Measurements from ENCODE around the gene PLEKHH1.
"Not testable (repeated sequence)": the region's sequence is repeated elsewhere in the genome, so short reads cannot be mapped to it uniquely, and the experiment has no call there.

PLEKHH1 gene

DNA sequence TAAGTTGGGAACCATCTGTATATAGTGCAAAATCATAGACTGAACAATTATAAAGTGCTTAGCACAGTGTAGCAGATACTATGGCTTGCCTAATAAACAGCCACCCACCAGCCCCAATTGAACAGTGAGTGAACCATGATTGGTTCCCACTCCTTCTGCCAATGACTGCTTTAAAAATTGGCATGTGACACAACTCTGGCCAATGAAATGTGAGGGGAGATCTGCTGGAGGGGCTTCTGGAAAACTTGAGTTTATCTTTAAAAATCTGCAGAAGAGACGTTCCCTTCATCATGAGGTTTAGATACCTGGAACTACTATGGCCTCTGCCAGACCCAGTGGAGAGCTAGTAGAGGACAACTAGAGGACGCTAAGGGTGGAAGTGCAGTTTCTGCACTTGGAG, 62.3 kb downstream of the PLEKHH1 start:
- Histone ChIP-seq H3K4me1 (ENCODE audit: insufficient read depth, low read length) (no peaks in the 10 kb centered on the region), H3K9me3 (ENCODE audit: insufficient read depth, low read depth, low read length) (no peaks in the 10 kb centered on the region), H3K4me3 (ENCODE audit: low read length) (no peak overlapping the region), H3K27me3 (ENCODE audit: insufficient read depth, low read length) (peaks cover 16% of the 10 kb centered on the region), H3K36me3 (ENCODE audit: insufficient read depth, low read depth, low read length) (peaks cover 7% of the 10 kb centered on the region; the same call in 1 of the 2 replicates), H3K27ac (ENCODE audit: low read length) (no peak overlapping the region), H3K9ac (ENCODE audit: low read depth, low read length) (no peak overlapping the region)

DNA sequence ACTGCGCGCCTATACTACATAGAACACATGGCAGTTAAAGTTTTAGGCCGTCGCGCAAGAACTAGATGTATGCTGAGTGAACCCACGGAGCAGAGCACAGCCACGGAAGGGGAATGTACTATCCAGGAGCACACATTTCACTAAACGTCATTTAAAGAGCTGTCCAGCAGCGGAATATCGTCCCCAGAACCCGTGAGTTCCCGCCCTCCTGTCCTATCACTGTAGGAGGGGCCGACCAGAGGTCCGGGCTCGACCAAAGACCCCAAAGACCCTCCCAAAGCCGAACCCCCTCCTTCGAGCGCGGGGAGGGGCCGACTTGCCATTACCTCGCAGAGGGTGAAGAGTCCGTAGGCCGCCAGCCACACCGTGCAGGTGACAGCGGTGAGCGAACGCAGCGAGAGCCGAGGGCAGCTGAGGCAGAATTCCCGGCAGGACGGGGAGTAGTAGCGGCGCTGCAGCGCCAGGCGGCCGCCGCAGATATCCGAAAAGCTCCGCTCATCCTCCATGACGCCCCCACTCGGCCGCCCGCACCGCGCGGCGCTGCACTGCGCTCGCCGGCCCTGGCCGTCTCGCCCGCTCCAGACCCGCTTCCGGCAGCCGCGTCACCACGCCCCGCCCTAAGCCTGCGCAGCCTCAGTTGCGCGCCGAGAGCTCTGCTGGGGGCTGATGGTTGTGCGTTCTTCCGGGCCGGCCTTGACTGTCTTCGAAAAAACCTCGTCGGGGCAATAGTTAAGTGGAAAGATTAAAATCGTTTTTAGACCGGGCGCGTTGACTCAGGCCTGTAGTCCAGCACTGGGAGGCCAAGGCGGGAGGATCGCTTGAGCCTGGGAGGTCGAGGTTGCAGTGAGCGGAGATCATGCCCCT, 66.8 kb downstream of the PLEKHH1 start, which contains the start of gene PIGH:
Gene PIGH, minus strand, starts transcription at position 571 of the 864 bp plus-strand sequence. Its CDS starts 65 bp downstream, at position 506.
- Histone ChIP-seq H3K27me3 (ENCODE audit: insufficient read depth, low read length) (peaks cover 60% of the 10 kb centered on the region), H3K4me1 (ENCODE audit: insufficient read depth, low read length) (no peaks in the 10 kb centered on the region), H3K27ac (ENCODE audit: low read length) (no peak within 1 kb of the TSS), H3K9ac (ENCODE audit: low read depth, low read length) (peak within 1 kb of the TSS; percentile 67; the same call in 1 of the 2 replicates), H3K4me3 (ENCODE audit: low read length) (peak within 1 kb of the TSS; percentile 84), H3K36me3 (ENCODE audit: insufficient read depth, low read depth, low read length) (no peaks in the 10 kb centered on the region), H3K9me3 (ENCODE audit: insufficient read depth, low read depth, low read length) (no peaks in the 10 kb centered on the region)

DNA sequence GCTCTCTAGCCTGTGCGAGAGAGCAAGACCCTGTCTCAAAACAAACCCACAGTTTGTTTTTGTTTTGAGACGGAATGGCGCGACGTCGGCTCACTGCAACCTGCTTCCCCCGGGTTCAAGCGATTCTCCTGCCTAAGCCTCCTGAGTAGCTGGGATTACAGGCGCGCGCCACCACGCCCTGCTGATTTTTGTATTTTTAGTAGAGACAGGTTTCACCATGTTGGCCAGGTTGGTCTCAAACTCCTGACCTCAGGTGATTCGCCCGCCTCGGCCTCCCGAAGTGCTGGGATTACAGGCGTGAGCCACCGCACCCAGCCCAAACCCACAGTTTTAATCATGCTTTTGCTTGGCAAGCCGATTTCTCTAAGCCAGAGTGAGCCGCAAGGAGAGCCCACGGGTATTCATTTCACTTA, 67.5 kb downstream of the PLEKHH1 start:
- H3K9me3 ChIP-seq (ENCODE audit: insufficient read depth, low read depth, low read length); H3K36me3 ChIP-seq (ENCODE audit: insufficient read depth, low read depth, low read length); H3K9ac ChIP-seq (ENCODE audit: low read depth, low read length); H3K27ac ChIP-seq (ENCODE audit: low read length); H3K4me1 ChIP-seq (ENCODE audit: insufficient read depth, low read length): not testable (repeated sequence)
- Histone ChIP-seq H3K4me3 (ENCODE audit: low read length) (peak overlapping the region; percentile 84), H3K27me3 (ENCODE audit: insufficient read depth, low read length) (peaks cover 67% of the 10 kb centered on the region)

DNA sequence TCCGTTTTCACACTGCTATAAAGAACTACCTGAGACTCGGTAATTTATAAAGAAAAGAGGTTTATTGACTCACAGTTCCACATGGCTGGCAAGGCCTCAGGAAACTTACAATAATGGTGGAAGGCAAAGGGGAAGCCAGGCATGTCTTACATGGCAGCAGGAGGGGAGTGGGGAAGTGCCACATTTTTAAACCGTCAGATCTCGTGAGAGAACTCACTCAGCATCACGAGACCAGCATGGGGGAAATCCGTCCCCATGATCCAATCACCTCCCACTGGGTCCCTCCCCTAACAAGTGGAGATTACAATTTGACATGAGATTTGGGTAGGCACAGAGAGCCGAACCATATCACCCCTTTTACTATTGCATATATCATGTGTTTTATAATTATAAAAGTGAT, 69.0 kb downstream of the PLEKHH1 start:
- Histone ChIP-seq H3K9ac (ENCODE audit: low read depth, low read length) (no peak overlapping the region), H3K4me1 (ENCODE audit: insufficient read depth, low read length) (no peaks in the 10 kb centered on the region), H3K36me3 (ENCODE audit: insufficient read depth, low read depth, low read length) (no peaks in the 10 kb centered on the region), H3K27me3 (ENCODE audit: insufficient read depth, low read length) (peaks cover 82% of the 10 kb centered on the region), H3K27ac (ENCODE audit: low read length) (no peak overlapping the region), H3K9me3 (ENCODE audit: insufficient read depth, low read depth, low read length) (no peaks in the 10 kb centered on the region), H3K4me3 (ENCODE audit: low read length) (no peak overlapping the region)

DNA sequence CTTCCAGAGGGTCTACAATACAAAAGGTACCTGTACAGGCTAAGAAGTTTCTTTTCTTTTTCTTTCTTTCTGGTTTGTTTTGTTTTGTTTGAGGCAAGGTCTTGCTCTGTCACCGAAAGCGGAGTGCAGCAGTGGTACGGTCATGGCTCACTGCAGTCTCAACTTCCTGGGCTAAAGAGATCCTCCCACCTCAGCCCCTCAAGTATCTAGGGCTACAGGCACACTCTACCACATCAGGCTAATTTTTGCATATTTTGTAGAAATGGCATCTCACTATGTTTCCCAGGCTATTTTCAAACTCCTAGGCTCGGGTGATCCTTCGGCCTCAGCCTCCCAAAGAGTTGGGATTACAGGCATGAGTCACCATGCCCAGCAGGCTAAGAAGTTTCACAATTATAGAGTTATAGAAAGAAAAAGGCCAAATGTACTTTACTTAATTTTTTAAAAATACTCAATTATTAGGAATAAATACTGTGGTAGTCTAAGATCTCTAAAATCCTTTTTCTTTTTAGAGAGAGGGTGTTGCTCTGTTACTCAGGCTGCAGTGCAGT, 70.0 kb downstream of the PLEKHH1 start:
- Histone ChIP-seq H3K9ac (ENCODE audit: low read depth, low read length) (no peak overlapping the region), H3K9me3 (ENCODE audit: insufficient read depth, low read depth, low read length) (no peaks in the 10 kb centered on the region), H3K27me3 (ENCODE audit: insufficient read depth, low read length) (peaks cover 90% of the 10 kb centered on the region), H3K27ac (ENCODE audit: low read length) (no peak overlapping the region), H3K36me3 (ENCODE audit: insufficient read depth, low read depth, low read length) (no peaks in the 10 kb centered on the region), H3K4me3 (ENCODE audit: low read length) (no peak overlapping the region), H3K4me1 (ENCODE audit: insufficient read depth, low read length) (no peaks in the 10 kb centered on the region)

DNA sequence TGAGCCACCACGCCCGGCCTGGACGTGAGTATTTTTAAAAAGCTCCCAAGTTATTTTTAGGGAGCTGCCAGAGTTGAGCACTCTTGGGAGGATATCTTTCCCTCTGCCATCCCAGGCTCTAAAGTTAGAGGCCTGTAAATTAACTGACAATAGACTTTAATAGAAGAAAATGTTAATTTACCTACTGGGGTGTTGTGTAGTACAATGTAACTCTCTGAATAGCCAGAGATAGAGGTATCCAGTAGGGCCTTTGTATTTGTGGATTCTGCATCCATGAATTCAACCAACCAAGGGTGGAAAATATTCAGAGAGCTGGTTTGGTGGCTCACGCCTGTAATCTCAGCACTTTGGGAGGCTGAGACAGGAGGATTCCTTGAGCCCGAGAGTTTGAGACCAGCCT, 74.6 kb downstream of the PLEKHH1 start:
- Histone ChIP-seq H3K4me1 (ENCODE audit: insufficient read depth, low read length) (peaks cover 10% of the 10 kb centered on the region), H3K9me3 (ENCODE audit: insufficient read depth, low read depth, low read length) (no peaks in the 10 kb centered on the region), H3K27ac (ENCODE audit: low read length) (no peak overlapping the region), H3K9ac (ENCODE audit: low read depth, low read length) (no peak overlapping the region), H3K36me3 (ENCODE audit: insufficient read depth, low read depth, low read length) (no peaks in the 10 kb centered on the region), H3K27me3 (ENCODE audit: insufficient read depth, low read length) (peaks cover 99% of the 10 kb centered on the region), H3K4me3 (ENCODE audit: low read length) (no peak overlapping the region)

DNA sequence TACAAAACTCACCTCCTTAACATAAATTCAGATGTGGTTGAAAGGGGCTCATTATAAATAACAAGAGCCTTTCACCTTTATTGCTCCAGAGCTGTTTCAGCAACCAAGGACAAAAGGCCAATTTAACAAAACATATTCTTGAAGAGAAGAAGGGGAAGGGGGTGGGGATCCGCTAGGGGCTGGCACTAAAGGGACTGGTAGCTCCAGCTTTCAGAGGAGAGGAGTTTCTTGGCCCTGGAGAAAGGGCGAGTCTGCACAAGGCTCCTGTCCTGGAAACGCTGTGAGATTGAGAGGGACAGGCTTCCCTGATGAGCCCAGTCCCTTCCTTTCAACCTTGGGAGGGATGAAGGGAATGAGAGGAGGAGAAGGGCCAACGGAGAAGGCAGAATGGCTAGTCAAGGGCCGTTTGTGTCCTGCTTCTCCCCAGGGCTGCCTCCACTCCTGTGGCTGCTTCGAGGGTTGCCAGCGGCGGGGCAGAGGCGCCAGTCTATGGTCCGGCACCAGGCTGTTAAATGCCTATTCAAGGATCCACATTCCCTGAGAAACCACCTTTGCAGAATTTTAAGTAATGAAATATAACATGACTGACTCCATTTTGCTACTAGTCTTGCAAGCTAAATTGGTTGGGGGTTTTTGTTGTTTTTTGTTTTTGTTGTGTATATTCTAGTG, 76.7 kb downstream of the PLEKHH1 start:
- Histone ChIP-seq H3K4me3 (ENCODE audit: low read length) (no peak overlapping the region), H3K27ac (ENCODE audit: low read length) (no peak overlapping the region), H3K36me3 (ENCODE audit: insufficient read depth, low read depth, low read length) (no peaks in the 10 kb centered on the region), H3K27me3 (ENCODE audit: insufficient read depth, low read length) (peaks cover 98% of the 10 kb centered on the region), H3K9ac (ENCODE audit: low read depth, low read length) (no peak overlapping the region), H3K9me3 (ENCODE audit: insufficient read depth, low read depth, low read length) (no peaks in the 10 kb centered on the region), H3K4me1 (ENCODE audit: insufficient read depth, low read length) (peaks cover 10% of the 10 kb centered on the region)

DNA sequence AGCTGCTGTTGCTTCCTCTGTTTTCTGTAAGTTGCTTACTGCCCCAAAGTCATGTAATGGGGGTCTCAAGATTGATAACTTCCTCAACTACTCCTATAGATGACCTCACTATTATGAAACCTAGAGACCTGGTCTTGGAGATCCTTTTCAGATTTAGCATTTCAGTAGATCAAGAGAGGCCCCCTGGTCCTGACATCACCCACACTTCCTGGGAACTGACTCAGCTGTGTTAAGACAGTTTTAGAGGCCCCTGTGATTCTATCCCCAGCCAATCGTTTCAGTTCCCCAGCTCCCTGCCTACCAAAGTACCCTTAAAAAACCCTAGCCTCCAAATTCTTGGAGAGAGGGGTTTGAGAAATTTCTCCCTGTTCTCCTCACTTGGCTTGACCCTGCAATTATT, 77.4 kb downstream of the PLEKHH1 start:
- peaks cover 98% of the 10 kb centered on the region for H3K27me3 ChIP-seq (ENCODE audit: insufficient read depth, low read length)
- H3K27ac ChIP-seq (ENCODE audit: low read length), result no peak overlapping the region

DNA sequence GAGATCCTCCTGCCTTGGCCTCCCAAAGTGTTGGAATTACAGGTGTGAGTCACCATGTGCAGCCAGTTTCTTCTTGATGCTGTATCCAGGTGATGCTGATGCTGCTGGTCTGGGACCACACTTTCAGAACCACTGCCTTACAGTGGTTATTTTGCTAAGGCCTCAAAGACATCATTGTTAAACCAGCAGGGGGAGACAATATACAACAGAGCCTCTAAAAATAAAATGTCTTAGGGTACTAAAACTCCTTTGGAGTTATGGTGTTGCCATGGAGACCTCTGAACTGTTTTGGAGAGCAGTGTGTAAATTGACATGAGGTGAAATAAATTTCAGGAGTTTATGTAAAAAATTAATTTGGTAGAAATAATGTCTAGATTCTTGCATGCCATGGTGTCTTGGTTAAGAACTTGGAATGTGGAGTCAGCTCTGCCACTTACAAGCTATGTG, 85.5 kb downstream of the PLEKHH1 start:
- no peak overlapping the region for H3K4me3 ChIP-seq (ENCODE audit: low read length)
- H3K9me3 ChIP-seq (ENCODE audit: insufficient read depth, low read depth, low read length), result no peaks in the 10 kb centered on the region
- H3K9ac ChIP-seq (ENCODE audit: low read depth, low read length), result no peak overlapping the region
- peaks cover 12% of the 10 kb centered on the region; the same call in 1 of the 2 replicates for H3K4me1 ChIP-seq (ENCODE audit: insufficient read depth, low read length)
- H3K36me3 ChIP-seq (ENCODE audit: insufficient read depth, low read depth, low read length), result no peaks in the 10 kb centered on the region; the same call in 1 of the 2 replicates
- peaks cover 37% of the 10 kb centered on the region for H3K27me3 ChIP-seq (ENCODE audit: insufficient read depth, low read length)
- no peak overlapping the region for H3K27ac ChIP-seq (ENCODE audit: low read length)

More for the DNA sequence above, 77.4 kb downstream of the PLEKHH1 start:
- Histone ChIP-seq H3K4me1 (ENCODE audit: insufficient read depth, low read length) (peaks cover 10% of the 10 kb centered on the region), H3K4me3 (ENCODE audit: low read length) (no peak overlapping the region), H3K9me3 (ENCODE audit: insufficient read depth, low read depth, low read length) (no peaks in the 10 kb centered on the region), H3K9ac (ENCODE audit: low read depth, low read length) (no peak overlapping the region), H3K36me3 (ENCODE audit: insufficient read depth, low read depth, low read length) (no peaks in the 10 kb centered on the region)

DNA sequence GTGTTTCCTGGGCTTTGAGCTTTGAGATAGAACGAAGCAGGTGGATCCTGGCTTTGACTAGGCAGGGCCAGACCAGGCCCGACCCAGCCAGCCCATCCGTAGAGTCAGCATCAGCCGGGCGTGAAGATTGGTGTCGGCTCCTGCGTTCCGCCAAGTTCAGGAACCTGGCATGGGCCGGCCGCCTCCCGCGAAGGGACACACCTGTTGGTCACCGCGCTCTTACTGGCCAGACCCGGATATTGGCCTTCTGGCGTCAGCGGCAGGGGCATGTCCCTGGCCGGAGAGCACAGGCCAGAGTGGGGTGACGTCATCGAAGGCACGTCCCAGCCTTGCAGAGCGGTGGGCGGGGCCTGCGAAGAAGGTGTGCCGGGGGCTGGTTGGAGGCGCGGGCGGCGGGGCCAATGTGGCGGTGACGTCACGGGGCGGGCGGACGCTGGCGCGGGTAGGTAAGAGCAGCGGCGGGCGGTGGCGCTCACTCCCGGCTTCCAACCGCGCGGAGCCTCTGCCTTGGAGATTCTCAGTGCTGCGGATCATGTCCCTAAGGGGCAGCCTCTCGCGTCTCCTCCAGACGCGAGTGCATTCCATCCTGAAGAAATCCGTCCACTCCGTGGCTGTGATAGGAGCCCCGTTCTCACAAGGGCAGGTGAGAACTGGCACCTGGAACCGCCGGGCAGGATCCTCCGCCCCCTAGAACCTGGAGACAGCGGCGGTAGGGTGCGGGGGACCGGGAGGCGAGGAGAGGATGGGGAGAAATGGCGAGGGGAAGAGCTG, 86.5 kb downstream of the PLEKHH1 start, which contains the start of gene ARG2:
Gene ARG2, plus strand, starts transcription at position 475 of the 771 bp plus-strand sequence. Its CDS starts 58 bp downstream, at position 533.
- Histone ChIP-seq H3K27ac (ENCODE audit: low read length) (no peak within 1 kb of the TSS), H3K4me3 (ENCODE audit: low read length) (peak within 1 kb of the TSS; percentile 91), H3K36me3 (ENCODE audit: insufficient read depth, low read depth, low read length) (peaks cover 8% of the 10 kb centered on the region), H3K4me1 (ENCODE audit: insufficient read depth, low read length) (peaks cover 12% of the 10 kb centered on the region; the same call in 1 of the 2 replicates), H3K27me3 (ENCODE audit: insufficient read depth, low read length) (peaks cover 27% of the 10 kb centered on the region), H3K9ac (ENCODE audit: low read depth, low read length) (peak within 1 kb of the TSS; percentile 83), H3K9me3 (ENCODE audit: insufficient read depth, low read depth, low read length) (no peaks in the 10 kb centered on the region)

DNA sequence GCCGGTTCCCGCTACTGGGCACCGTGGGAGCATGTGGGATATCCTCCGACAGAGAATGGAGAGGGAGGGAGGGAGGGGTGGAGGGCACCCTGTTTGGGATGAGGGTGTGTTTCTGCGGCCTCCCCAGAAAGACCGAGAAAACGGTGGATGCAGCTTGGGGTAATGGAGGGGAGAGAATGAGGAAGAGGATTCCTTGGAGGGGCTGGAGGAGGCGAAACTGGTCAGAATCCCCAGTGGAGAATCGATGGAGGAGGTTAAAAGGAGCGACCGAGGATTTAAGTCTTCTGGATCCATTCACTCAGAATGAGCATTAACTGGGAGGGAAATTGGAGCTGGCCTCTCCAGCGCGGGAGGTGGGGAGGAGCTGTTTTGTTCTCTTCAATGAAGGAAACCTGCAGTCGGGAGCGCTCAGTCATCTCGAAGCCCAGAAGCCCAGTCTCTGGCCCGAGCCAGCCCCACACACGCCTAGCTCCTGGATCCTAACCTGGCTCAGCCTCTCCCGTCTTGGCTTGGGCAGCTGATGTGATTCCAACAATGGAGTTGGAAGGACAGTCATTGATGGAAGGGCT, 87.2 kb downstream of the PLEKHH1 start:
- Histone ChIP-seq H3K27ac (ENCODE audit: low read length) (no peak overlapping the region), H3K9me3 (ENCODE audit: insufficient read depth, low read depth, low read length) (no peaks in the 10 kb centered on the region), H3K9ac (ENCODE audit: low read depth, low read length) (peak overlapping the region; percentile 83; the same call in 1 of the 2 replicates), H3K4me1 (ENCODE audit: insufficient read depth, low read length) (peaks cover 12% of the 10 kb centered on the region; the same call in 1 of the 2 replicates), H3K4me3 (ENCODE audit: low read length) (peak overlapping the region; percentile 91), H3K36me3 (ENCODE audit: insufficient read depth, low read depth, low read length) (peaks cover 13% of the 10 kb centered on the region), H3K27me3 (ENCODE audit: insufficient read depth, low read length) (peaks cover 22% of the 10 kb centered on the region)

All from iPS-20b (cell line).